Measurements from ENCODE around the gene ADGRF4.
"Not testable (repeated sequence)": the region's sequence is repeated elsewhere in the genome, so short reads cannot be mapped to it uniquely, and the experiment has no call there.

ADGRF4 gene

DNA sequence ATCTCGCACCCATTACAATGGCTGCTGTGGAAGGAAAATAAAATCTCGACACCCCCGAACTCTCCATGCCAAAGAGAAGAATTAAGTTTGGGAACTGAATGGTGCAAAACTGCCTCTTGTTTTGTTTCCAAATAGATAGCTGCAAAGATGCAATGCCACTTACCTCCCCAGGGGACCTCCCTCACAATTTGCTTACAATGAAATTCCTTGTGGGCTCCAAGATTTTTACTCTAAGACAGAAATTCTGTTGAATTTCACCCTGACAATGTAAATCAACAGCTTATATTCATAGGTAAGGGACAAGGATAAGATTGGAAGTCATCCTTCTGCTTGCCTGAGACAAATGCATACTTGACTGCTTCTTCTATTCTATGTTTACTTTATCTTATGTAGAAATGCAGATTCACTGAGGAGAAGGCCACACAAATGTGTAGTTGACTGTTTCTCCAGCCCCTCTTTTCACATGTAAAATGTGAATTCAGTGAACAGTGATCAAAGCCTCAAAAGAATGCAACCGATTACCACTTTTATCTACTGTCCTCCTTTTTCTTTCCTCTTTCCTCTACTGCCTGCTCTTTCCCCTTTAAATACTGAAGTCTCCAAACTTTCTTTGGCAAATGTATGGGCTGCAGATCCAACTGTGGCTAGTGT lies 36.6 kb downstream of the ADGRF4 start:
- DNase-seq (ENCODE audit: low read depth in 4 of 4, low spot score in 1 of 4): no peak

- DNase-seq (ENCODE audit: low read depth in 4 of 4, low spot score in 1 of 4): no peak
Measured at GRCh38 chr6:47736083-47736700, 37.8 kb downstream of the ADGRF4 start.

DNA sequence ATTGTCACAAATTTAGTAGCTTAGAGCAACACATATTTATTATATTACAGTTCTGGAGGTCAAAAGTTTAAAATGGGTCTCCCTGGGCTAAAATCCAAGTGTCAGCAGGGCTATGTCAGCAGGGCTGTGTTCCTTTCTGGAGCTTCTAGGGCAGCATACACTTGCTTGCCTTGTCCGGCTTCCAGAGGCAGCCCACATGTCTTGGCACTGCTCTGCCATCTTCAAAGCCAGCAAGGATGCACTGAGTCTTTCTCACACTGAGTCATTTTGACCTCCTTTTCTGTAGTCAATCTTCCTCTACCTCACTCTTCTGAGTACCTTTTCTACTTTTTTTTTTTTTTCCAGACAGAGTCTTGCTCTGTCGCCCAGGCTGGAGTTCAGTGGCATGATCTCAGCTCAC lies 39.0 kb downstream of the ADGRF4 start:
- no peak for DNase-seq (ENCODE audit: low read depth in 4 of 4, low spot score in 1 of 4)

- no peak for DNase-seq (ENCODE audit: low read depth in 4 of 4, low spot score in 1 of 4)
Measured at GRCh38 chr6:47740714-47741113, 42.3 kb downstream of the ADGRF4 start.

GRCh38 chr6:47741807-47742206 lies 43.4 kb downstream of the ADGRF4 start:
- DNase-seq (ENCODE audit: low read depth in 4 of 4, low spot score in 1 of 4): no peak

DNA sequence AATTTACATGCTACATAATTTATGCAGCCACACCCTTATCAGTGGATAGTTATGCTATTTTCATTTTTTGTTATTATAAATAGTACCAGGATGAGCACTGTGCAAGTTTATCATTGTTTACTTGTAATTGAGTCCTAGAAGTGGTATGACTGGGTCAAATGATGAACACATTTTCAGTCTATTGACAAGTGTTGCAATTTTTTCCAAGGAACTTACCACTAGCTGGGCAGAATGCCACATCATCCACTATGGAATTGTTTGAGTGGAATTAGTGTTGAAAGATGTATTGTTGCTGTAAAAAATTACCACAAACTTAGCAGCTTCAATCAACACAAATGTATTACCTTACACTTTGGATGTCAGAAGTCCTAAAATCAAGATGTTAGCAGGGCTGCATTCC lies 45.4 kb downstream of the ADGRF4 start:
- DNase-seq (ENCODE audit: low read depth in 4 of 4, low spot score in 1 of 4): no peak

DNA sequence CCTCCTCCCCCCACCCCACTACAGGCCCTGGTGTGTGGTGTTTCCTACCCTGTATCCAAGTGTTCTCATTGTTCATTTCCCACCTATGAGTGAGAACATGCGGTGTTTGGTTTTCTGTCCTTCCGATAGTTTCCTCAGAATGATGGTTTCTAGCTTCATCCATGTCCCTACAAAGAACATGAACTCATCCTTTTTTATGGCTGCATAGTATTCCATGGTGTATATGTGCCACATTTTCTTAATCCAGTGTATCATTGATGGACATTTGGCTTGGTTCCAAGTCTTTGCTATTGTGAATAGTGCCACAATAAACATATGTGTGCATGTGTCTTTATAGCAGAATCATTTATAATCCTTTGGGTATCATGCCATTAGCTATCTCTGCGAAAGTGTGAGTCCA lies 46.9 kb downstream of the ADGRF4 start:
- DNase-seq (ENCODE audit: low read depth in 4 of 4, low spot score in 1 of 4): not testable (repeated sequence)

DNA sequence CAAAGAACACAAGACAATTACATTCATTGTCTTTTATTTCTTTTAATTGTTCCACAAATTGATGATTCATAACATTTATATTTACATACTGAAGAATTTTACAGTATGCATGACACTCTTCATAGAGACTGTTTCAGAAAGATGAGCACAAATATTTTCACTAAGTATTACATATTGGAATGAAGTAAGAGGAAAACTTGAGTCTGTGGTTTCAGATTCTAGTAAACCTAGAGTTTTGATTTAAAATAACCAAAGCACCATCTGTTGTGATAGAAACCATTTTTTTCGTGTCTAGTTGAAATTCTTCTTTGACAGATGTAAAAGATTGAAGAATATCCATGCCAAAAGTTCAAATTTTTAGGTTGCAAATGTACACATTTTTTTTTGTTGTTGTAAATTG lies 51.4 kb downstream of the ADGRF4 start:
- DNase-seq (ENCODE audit: low read depth in 4 of 4, low spot score in 1 of 4): no peak

GRCh38 chr6:47752801-47753200 lies 54.4 kb downstream of the ADGRF4 start:
- no peak for DNase-seq (ENCODE audit: low read depth in 4 of 4, low spot score in 1 of 4)

DNA sequence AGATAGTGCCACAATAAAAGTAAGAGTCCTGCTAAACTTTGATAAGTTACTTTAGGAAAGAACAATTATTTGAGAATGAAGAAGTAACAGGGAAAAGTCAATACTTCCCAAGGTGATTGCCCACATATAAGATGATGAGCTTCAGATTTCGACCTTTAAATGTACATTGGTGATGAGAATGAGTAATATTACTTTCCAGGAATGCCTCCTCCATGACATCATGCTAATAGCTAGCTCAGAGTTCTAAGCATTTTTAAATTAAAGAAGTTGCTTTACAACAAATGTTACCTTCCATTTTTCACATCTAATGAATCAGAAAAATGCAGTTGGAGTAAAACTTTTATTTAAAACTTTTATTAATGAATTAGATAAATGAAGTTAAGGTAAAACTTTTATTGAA lies 61.0 kb downstream of the ADGRF4 start:
- no peak for DNase-seq (ENCODE audit: low read depth in 4 of 4, low spot score in 1 of 4)

DNA sequence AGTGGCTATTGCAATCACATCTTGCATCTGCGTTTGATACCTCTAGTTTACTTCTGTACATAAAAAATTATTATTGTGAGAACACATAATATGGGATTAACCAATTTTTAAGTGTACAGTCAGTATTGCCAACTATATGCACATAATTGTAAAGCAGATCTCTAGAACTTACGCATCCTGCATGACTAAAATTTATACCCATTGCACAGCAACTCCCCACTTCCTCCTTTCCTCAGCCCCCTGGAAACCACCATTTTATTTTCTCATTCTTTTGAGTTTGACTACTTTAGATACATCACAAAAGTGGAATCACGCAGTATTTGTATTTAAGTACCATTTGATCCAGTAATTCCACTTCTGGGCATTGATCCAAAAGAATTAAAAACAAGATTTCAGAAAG lies 64.1 kb downstream of the ADGRF4 start:
- DNase-seq (ENCODE audit: low read depth in 4 of 4, low spot score in 1 of 4): no peak

DNA sequence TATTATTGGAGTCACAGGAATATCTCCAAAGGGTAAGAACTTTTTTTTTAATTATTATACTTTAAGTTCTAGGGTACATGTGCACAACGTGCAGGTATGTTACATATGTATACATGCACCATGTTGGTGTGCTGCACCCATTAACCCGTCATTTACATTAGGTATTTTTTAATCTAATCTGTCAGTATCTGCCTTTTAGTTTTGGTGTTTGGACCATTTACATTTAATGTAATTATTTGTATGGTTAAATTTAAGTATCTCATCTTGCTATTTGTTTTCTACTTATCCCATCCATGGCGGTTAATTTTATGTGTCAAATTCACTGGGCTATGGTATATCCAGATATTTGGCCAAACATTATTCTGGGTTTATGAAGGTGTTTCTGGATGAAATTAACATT lies 68.1 kb downstream of the ADGRF4 start:
- no peak for DNase-seq (ENCODE audit: low read depth in 4 of 4, low spot score in 1 of 4)

GRCh38 chr6:47767102-47767501 lies 68.7 kb downstream of the ADGRF4 start:
- no peak for DNase-seq (ENCODE audit: low read depth in 4 of 4, low spot score in 1 of 4)

GRCh38 chr6:47769982-47770381 lies 71.6 kb downstream of the ADGRF4 start:
- no peak for DNase-seq (ENCODE audit: low read depth in 4 of 4, low spot score in 1 of 4)

Measured in stimulated activated CD4-positive, alpha-beta T cell treated with anti-CD3 and anti-CD28 coated beads, Interleukin-1b, Interleukin-23, amount 100 ng/mL, for 24 hours (primary cell).